ENCODE measurements around the gene RASD2.

The RASD2 gene

GRCh38 chr22:35587447-35587870, 46.8 kb downstream of the RASD2 start:
- no peak for DNase-seq

DNA sequence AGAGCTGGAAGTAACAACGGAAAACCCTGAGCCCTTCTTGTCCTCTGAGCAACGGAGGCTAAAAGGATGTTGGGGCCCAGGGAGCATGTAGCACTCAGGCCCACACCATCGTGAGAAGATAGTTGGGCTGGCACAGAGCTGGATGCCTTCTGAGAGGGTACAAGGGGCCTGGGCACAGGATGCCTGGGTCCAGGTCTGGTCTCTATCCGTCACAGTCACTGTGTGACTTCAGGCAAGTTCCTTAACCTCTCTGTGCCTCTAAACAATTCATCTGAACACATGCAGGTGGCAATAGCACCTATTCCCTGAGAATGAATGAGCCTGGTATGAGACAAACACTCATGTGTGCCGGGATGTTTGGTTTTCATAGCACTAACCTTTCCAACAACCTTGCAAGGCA, 47.3 kb downstream of the RASD2 start:
- DNase-seq, result no peak

- no peak for DNase-seq
These were observed 48.6 kb downstream of the RASD2 start for GRCh38 chr22:35589071-35589755.

- no peak for DNase-seq
These were observed 49.1 kb downstream of the RASD2 start for GRCh38 chr22:35589756-35590093.

- DNase-seq, result no peak
These were observed 50.1 kb downstream of the RASD2 start for GRCh38 chr22:35590634-35591295.

DNA sequence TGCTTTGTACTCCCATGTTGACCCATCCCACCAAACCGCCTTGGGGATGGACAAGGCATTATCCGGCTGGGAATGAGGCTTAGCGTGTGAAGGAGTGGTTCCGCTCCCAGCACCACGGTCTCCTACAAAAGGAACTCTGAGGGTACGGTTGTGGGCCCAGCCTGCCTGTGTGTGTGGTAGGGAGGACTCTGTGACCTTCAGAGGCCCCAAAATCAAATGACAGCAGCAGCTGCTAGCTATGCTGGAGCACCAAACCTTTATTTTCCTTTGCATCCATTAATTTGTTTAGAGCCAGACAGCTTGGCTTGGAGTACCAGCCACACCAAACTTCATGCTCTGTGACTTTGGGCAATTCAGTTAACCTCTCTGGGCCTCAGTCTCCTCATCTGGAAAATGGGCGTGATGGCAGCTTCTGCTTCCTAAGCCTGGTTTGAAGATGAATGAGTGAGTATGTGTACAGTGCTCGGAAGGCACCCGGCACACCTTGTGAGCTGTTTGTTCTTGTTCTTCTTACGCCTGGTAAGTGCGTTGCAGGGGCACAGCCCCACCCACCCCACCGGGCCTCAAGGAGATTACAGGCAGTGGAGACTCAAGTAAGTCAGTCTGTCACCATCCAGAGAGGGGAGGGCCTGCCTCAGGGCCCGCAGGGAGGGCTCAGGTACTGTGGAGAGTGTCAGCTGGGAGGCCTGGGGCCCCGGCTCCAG, 51.2 kb downstream of the RASD2 start:
- DNase-seq, result no peak

DNA sequence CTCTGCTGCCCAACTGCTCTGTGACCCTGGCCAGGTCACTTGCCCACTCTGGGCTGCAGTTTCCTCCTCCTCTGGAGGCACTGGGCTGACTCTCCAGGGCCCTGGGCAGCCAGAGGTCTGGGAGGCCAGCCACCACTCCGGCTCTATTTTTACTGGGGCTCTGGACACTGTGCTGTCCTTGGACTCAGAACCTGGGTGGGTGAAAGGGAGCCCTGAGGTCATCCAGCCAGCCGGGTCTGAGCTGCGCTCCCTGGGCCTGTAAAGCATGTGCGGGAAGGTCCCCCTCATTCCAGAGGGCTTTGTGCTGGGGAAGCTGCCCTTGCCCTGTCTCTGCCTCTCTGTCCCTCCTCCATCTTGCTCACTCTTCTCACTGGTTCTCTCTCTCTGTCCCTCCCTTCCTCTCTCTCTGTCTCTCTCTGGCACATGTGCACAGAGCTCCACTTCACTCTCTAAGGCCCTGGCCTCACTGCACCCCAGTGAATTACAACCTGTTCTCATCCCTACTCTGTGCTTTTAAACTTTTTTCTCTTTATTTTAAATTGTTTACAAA, 51.9 kb downstream of the RASD2 start:
- DNase-seq, result no peak

- no peak for DNase-seq
These were observed 52.6 kb downstream of the RASD2 start for GRCh38 chr22:35593071-35593890.

DNA sequence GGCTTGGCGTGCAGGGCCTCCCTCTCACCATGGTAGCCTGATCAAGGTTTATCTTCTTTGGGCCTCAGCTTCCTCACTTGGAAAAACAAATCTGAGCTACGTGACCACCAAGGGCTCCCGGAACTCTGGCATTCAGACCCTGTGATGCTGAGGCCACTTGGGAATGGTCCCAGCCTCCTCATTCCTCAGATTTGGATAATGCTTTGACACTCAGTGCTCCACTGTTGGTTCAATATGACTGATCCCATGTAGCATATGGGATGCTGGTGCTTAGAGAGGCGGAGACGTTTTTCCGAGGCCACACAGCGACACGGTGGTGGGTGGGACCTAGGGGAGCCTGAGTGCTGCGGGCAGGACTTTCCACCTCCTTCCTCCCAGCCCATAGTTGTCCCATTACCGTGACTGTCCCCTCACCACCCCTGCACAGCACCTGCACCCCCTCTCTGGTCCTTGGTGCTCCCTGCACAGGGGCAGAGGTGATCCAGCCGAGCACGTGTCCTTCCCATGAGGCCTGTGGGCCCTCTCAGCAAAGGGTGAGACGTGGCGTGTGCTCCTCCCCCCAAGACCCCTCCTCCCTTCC, 53.4 kb downstream of the RASD2 start:
- no peak for DNase-seq

DNA sequence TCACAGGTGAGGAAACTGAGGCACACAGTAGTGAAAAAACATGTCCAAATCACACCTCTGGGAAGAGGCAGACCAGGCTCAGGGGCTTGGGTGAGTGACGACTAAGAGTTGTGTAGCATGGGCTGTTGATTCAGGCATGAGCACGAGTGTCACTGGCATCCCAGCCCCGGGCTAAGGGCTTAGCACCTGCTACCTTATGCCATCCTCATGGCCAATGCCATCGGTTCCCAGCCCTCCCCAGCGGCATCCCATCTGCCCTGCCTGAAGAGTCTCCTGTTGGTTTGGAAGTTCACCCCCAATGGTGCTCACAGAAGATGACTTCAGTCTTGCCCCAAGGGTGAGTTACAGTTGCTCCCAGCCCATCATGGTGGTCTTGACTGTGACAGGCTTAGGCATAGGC, 54.1 kb downstream of the RASD2 start:
- DNase-seq, result no peak

DNA sequence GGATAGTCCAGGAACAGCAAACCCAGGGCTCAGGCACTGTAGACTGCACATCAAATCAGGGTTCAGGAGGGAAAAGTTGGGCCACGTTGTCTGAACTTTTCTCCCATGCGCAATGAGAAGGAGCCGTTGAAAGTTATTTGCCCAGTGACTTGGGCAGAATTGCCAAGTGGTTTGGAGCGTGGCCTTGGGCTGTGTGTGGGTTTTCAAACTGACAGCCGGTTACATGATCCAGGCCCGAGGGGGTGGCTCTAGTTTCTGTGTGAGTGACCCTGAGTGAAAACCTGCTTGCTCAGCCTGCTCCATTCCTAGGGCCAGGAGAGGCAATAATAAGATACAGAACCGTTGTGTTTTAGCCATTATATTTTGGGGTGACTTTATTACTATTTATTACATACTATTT, 56.2 kb downstream of the RASD2 start:
- DNase-seq, result no peak

GRCh38 chr22:35597692-35598395, 57.2 kb downstream of the RASD2 start:
- DNase-seq, result no peak

DNA sequence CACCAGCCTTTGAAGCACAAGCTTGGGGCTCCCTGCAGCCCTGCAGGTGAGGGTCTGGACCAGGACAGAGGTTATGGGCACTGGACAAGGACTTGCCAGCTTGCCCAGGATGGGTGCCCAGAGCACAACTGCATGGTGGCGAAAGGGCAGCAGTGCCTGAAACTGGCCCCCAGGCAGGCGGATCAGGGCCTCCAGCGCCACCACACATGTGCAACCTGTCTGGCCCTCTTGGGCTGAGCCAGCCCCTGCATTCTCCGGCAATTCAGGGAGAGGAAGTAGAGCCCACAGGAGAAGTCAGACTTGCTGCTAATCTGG, 57.7 kb downstream of the RASD2 start:
- no peak for DNase-seq

DNA sequence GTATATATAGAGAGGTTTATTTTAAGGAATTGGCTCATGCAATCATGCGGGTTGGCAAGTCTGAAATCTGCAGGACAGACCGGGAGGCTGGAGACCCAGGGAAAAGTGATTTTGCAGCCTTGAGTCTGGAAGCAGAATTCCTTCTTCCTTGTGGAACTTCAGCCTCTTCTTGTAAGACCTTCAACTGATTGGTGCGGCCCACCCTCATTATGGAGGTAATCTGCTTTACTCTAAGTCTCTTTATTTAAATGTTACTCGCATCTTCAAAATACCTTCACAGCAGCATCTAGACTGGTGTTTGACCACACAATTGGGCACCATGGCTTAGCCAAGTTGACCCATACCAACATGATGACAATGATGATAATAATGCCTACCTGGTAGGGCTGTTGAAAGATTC, 58.7 kb downstream of the RASD2 start:
- no peak for DNase-seq

DNA sequence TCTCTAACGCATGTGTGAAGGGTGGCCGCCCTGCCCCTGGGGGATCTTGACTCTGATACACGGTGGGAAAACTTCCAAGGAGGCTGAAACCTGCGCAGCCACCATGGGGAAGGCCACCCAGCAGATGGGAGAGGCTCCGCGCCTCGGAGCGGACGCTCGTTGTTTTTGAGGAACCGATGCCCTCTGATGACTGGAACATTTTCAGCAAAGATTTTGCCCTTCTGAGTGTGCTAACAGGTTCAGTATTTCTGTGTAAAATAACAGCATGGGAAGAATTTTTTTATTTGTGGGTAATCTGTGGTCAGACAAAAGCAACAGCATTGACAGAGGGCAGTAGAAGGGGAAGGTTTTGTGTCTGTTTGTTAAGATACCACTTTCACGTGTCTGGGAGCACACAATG, 59.8 kb downstream of the RASD2 start:
- no peak for DNase-seq

DNA sequence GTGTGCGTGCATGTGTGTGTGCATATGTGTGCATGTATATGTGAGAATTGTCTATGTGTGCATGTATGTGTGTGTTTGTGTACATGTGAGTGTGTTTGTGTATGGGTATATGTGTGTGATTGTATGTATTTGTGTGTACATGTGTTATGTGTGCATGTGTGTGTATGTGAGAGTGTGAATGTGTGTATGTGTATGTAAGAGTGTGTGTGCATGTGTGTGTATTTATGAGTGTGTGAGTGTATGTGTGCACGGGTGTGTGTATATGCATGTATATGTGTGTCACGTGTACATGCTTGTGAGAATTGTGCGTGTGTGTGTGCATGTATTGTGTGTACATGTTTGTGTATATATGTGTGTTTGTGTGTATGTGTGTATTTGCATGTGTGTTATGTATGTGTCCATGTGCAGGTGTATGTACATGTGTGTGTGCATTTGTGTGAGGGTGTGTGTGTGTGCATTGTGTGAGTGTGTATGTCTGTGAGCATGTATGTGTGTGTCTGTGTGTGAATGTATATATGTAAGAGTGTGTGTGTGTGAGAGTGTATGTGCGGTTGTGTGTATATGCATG, 60.5 kb downstream of the RASD2 start:
- DNase-seq, result no peak

GRCh38 chr22:35601743-35602615, 61.3 kb downstream of the RASD2 start:
- no peak for DNase-seq
